IMR-90 (cell line): ENCODE data around the gene MEIS3. TPM values are rescaled to one million over a fixed set of nuclear protein-coding genes. Genes with fewer than 3 reads are reported as not detected.

Experiments used
- ATAC-seq: fragments of 200-7000 bp; cut with Tn5 transposase; 2 replicates; pipeline ENCODE4 v1.9.1; 2020; ENCODE audit warnings: low read depth, mild to moderate bottlenecking, moderate library complexity
- BruUV-seq: library from RNA; stranded (reverse); fragments of 400-500 nt; replicated peaks from 2 replicates; lab custom pipeline; 2021; lab: Mats Ljungman, UMichigan
- CTCF ChIA-PET: fragments of 300-600 bp; formaldehyde crosslinking; extraction: SDS; loops from one replicate; lab custom pipeline; 2021; ENCODE audit warnings: antibody characterized with exemption; lab: Yijun Ruan, JAX
- POLR2A ChIA-PET: fragments of 300-600 bp; sonication (Branson Sonifier 250); formaldehyde crosslinking; loops from one replicate; lab custom pipeline; 2022; ENCODE audit warnings: antibody characterized with exemption; ENCODE audit not compliant: unreplicated experiment; lab: Charles Lee
- DNase-seq: peaks from one replicate; pipeline ENCODE4 v3.0.0; 2013
- H2AFZ ChIP-seq: replicated peaks from 2 replicates; pipeline ENCODE3; 2013; ENCODE audit warnings: low read length, mild to moderate bottlenecking; ENCODE audit not compliant: poor library complexity
- H2AK5ac ChIP-seq: 2 replicates; pipeline ENCODE4 v1.6.1; 2013; ENCODE audit warnings: low read depth, low read length, inconsistent platforms
- H2AK9ac ChIP-seq: replicated peaks from 2 replicates; pipeline ENCODE3; 2013; ENCODE audit warnings: mild to moderate bottlenecking, low read depth, low read length, moderate library complexity; ENCODE audit not compliant: poor library complexity
- H2BK120ac ChIP-seq: 2 replicates; pipeline ENCODE4 v1.6.1; 2013; ENCODE audit warnings: low read depth, low read length, inconsistent platforms
- H2BK15ac ChIP-seq: 3 replicates; pipeline ENCODE4 v1.6.1; 2013; ENCODE audit warnings: low read depth, low read length, inconsistent platforms
- H2BK20ac ChIP-seq: 2 replicates; pipeline ENCODE4 v1.6.1; 2013; ENCODE audit warnings: low read depth, mild to moderate bottlenecking, inconsistent platforms, low read length, moderate library complexity
- H2BK5ac ChIP-seq: 2 replicates; pipeline ENCODE4 v1.6.1; 2013; ENCODE audit warnings: mild to moderate bottlenecking, low read depth, low read length, inconsistent platforms; ENCODE audit not compliant: poor library complexity, severe bottlenecking
- H3K14ac ChIP-seq: replicated peaks from 2 replicates; pipeline ENCODE4 v1.6.1; 2013; ENCODE audit warnings: low read depth, low read length, inconsistent platforms
- H3K18ac ChIP-seq: 2 replicates; pipeline ENCODE4 v1.6.1; 2013; ENCODE audit warnings: low read depth, low read length, control low read depth
- H3K23ac ChIP-seq: 2 replicates; pipeline ENCODE4 v1.6.1; 2013; ENCODE audit warnings: low read depth, low read length, inconsistent platforms
- H3K27ac ChIP-seq: 2 replicates; pipeline ENCODE4 v1.5.1; 2013; ENCODE audit warnings: mild to moderate bottlenecking, control low read depth, low read length; ENCODE audit not compliant: insufficient read depth
- H3K27me3 ChIP-seq: 2 replicates; pipeline ENCODE4 v1.6.1; 2013; ENCODE audit warnings: low read length; ENCODE audit not compliant: control insufficient read depth, insufficient read depth
- H3K36me3 ChIP-seq: 2 replicates; pipeline ENCODE4 v1.6.1; 2013; ENCODE audit warnings: low read length, mixed read lengths; ENCODE audit not compliant: control insufficient read depth, insufficient read depth
- H3K4ac ChIP-seq: 2 replicates; pipeline ENCODE4 v1.6.1; 2013; ENCODE audit warnings: low read depth, low read length, inconsistent platforms
- H3K4me1 ChIP-seq: 2 replicates; pipeline ENCODE4 v1.6.1; 2013; ENCODE audit warnings: low read length, mixed read lengths; ENCODE audit not compliant: control insufficient read depth, insufficient read depth
- H3K4me2 ChIP-seq: 2 replicates; pipeline ENCODE4 v1.6.1; 2013; ENCODE audit warnings: low read depth, mild to moderate bottlenecking, control low read depth, low read length, moderate library complexity
- H3K4me3 ChIP-seq: 2 replicates; pipeline ENCODE4 v1.5.1; 2013; ENCODE audit warnings: low read depth, mild to moderate bottlenecking, control low read depth, low read length, moderate library complexity; ENCODE audit not compliant: insufficient read depth
- H3K56ac ChIP-seq: 2 replicates; pipeline ENCODE4 v1.6.1; 2013; ENCODE audit warnings: low read length, inconsistent platforms; ENCODE audit not compliant: insufficient read depth; ENCODE audit errors: extremely low read depth
- H3K79me1 ChIP-seq, 2 experiments: 2 replicates each; pipeline ENCODE4 v1.6.1; 2013; ENCODE audit warnings: low read length in 2 of 2, inconsistent platforms in 1 of 2, low read depth in 1 of 2
- H3K9ac ChIP-seq: 2 replicates; pipeline ENCODE4 v1.6.1; 2013; ENCODE audit warnings: low read depth, low read length, control low read depth
- H3K9me1 ChIP-seq: 2 replicates; pipeline ENCODE4 v1.6.1; 2013; ENCODE audit warnings: low read length, inconsistent platforms; ENCODE audit not compliant: insufficient read depth
- H3K9me3 ChIP-seq: 2 replicates; pipeline ENCODE4 v1.6.1; 2013; ENCODE audit warnings: low read length; ENCODE audit not compliant: control insufficient read depth, insufficient read depth
- H4K20me1 ChIP-seq: 2 replicates; pipeline ENCODE4 v1.6.1; 2013; ENCODE audit warnings: low read length, inconsistent platforms; ENCODE audit not compliant: insufficient read depth
- H4K5ac ChIP-seq: 2 replicates; pipeline ENCODE4 v1.6.1; 2013; ENCODE audit warnings: mild to moderate bottlenecking, low read depth, low read length, control low read depth
- H4K8ac ChIP-seq, 2 experiments: 2 replicates each; pipeline ENCODE4 v1.6.1; 2013; ENCODE audit warnings: low read depth in 2 of 2, low read length in 2 of 2, control low read depth in 1 of 2, inconsistent platforms in 1 of 2
- H4K91ac ChIP-seq: 2 replicates; pipeline ENCODE4 v1.6.1; 2013; ENCODE audit warnings: low read depth, low read length, inconsistent platforms; ENCODE audit not compliant: insufficient read depth
- BHLHE40 ChIP-seq: fragments of 150-350 bp; IDR thresholded peaks from 2 replicates; pipeline ENCODE4 v1.6.1; 2016; ENCODE audit warnings: mild to moderate bottlenecking, low read depth, low read length
- CEBPB ChIP-seq: IDR thresholded peaks from 2 replicates; pipeline ENCODE4 v1.6.1; 2012; ENCODE audit warnings: low read depth, low read length, improper control_type of control experiment
- CHD1 ChIP-seq: IDR thresholded peaks from 2 replicates; pipeline ENCODE4 v1.6.1; 2012; ENCODE audit warnings: low read depth, low read length, improper control_type of control experiment
- RAD21 ChIP-seq: IDR thresholded peaks from 2 replicates; pipeline ENCODE4 v1.6.1; 2012; ENCODE audit warnings: low read length, improper control_type of control experiment
- SMC3 ChIP-seq: fragments of 150-350 bp; IDR thresholded peaks from 2 replicates; pipeline ENCODE4 v1.6.1; 2016; ENCODE audit warnings: low read depth, mild to moderate bottlenecking, antibody characterized with exemption, low read length, moderate library complexity
- WGBS, 2 experiments: methylation state at CpG; one replicate each; pipeline versions ENCODE4 v1.1.5 to v1.1.7; 2013; ENCODE audit warnings: missing lambda C conversion rate in 2 of 2; ENCODE audit not compliant: insufficient read length in 1 of 2; ENCODE audit errors: extremely low coverage in 2 of 2; 5-methylcytosine and 5-hydroxymethylcytosine counted together
- dilution Hi-C: fragments of 300-500 bp; cut with HindIII; formaldehyde crosslinking; loops from one replicate; pipeline ENCODE4 v1.14.3; 2018; ENCODE audit warnings: low sequenced_read_pairs; ENCODE audit not compliant: unreplicated experiment
- in situ Hi-C: fragments of 300-500 bp; cut with MboI; formaldehyde crosslinking; loops from 3 replicates; pipeline ENCODE4 v1.14.3; 2019; ENCODE audit warnings: low sequenced_read_pairs, inconsistent platforms, mixed read lengths
- intact Hi-C: fragments of 100-400 bp; cut with micrococcal nuclease; formaldehyde crosslinking; loops from 2 replicates; pipeline ENCODE4 v1.10.0; 2022
- polyA plus RNA-seq, 3 experiments: library from polyadenylated mRNA; depleted of rRNA; stranded (reverse); fragments of >200 nt; gene quantifications; 2 replicates each; pipeline ENCODE4 v1.2.3, GENCODE V29; 2012; ENCODE audit warnings: low replicate concordance in 1 of 3
- total RNA-seq: library from RNA; depleted of rRNA; stranded (reverse); fragments of >200 nt; gene quantifications from 2 replicates; pipeline ENCODE4 v1.2.3, GENCODE V29; 2012

The MEIS3 gene
- total and polyA plus RNA-seq, 2 of the 4 experiments (the other 2 are of a cell fraction), result 32.4 to 33.0 TPM

- Histone ChIP-seq H3K4me2 (no peak overlapping the region), H3K9me3 (no peaks in the 10 kb centered on the region), H4K20me1 (peaks cover 8% of the 10 kb centered on the region; the same call in 1 of the 2 replicates), H3K18ac (no peak overlapping the region), H2BK120ac (no peak overlapping the region), H3K4me3 (no peak overlapping the region), H3K4ac (no peak overlapping the region), H3K9ac (no peak overlapping the region), H2BK20ac (no peak overlapping the region), H3K23ac (no peak overlapping the region), H4K91ac (no peak overlapping the region), H3K27me3 (no peaks in the 10 kb centered on the region), H2AFZ (no peak overlapping the region), H3K27ac (no peak overlapping the region), H4K8ac (no peak overlapping the region), H4K5ac (no peak overlapping the region), H2AK5ac (no peak overlapping the region), H2BK5ac (no peak overlapping the region), H3K79me1 (no peaks in the 10 kb centered on the region), H3K36me3 (peaks cover 29% of the 10 kb centered on the region), H2BK15ac (no peak overlapping the region), H3K9me1 (peaks cover 11% of the 10 kb centered on the region; the same call in 1 of the 2 replicates), H2AK9ac (no peak overlapping the region), H3K4me1 (no peaks in the 10 kb centered on the region), H3K14ac (no peak overlapping the region), H3K56ac (no peak overlapping the region)
- ATAC-seq, result no peak
- intact Hi-C loops (no loop called here), in situ Hi-C loops (no loop called here), dilution Hi-C loops (no loop called here)
- no peak for TF ChIP-seq BHLHE40
- no peak for TF ChIP-seq RAD21
- TF ChIP-seq SMC3, result no peak
- TF ChIP-seq CHD1, result no peak
- no peak for TF ChIP-seq CEBPB
- BruUV-seq, result no TSS peak
- DNase-seq, result no peak
- ChIA-PET CTCF (no interaction called here), POLR2A (no interaction called here)
- 45% methylated on average over 8 of the region's 14 CpGs; no CpG with 5 or more reads in 1 of the 2 experiments for WGBS, 2 experiments
These were observed 11.9 kb downstream of the MEIS3 start for GRCh38 chr19:47407417-47407774.
